GM12801 (cell line): ENCODE results near the gene HOXD9.

ENCODE experiments used
- CTCF ChIP-seq: IDR thresholded peaks from one replicate; pipeline ENCODE4 v1.5.1; 2011; ENCODE audit warnings: control low read depth; ENCODE audit not compliant: insufficient read length; ENCODE audit errors: extremely low read depth

HOXD9 gene

GRCh38 chr2:176096986-176097819 is 25.3 kb upstream of the HOXD9 start:
- TF ChIP-seq CTCF, result no peak

GRCh38 chr2:176097820-176098365 is 24.6 kb upstream of the HOXD9 start:
- TF ChIP-seq CTCF, result no peak

GRCh38 chr2:176098366-176099158 is 24.0 kb upstream of the HOXD9 start:
- TF ChIP-seq CTCF, result no peak

- no peak for TF ChIP-seq CTCF
These were observed 23.3 kb upstream of the HOXD9 start for GRCh38 chr2:176099159-176099727.

GRCh38 chr2:176099728-176100546 is 22.6 kb upstream of the HOXD9 start, which contains the start of gene HOXD12:
Gene HOXD12 (plus strand): TSS chr2:176099795. CDS start chr2:176099802, 7 bp downstream.
- TF ChIP-seq CTCF, result no peak

- no peak for TF ChIP-seq CTCF
These were observed 21.9 kb upstream of the HOXD9 start for GRCh38 chr2:176100547-176101140.
